CD14-positive monocyte (primary cell): ENCODE measurements around the gene SENP8. TPM values are rescaled to one million over a fixed set of nuclear protein-coding genes. Genes with fewer than 3 reads are reported as not detected.

Source experiments
- DNase-seq, 3 donors: peaks; one replicate each; pipeline ENCODE4 v3.0.0-alpha.2; 2011 to 2022
- H2AFZ ChIP-seq: 2 replicates; pipeline ENCODE4 v1.6.0; 2012; ENCODE audit warnings: mild to moderate bottlenecking, low read depth, low read length, inconsistent platforms; ENCODE audit not compliant: insufficient read depth, poor library complexity, severe bottlenecking
- H3K27ac ChIP-seq, 2 donors: 1 replicate in 1 of 2; 2 replicates in 1 of 2; pipeline ENCODE4 v1.5.1; 2012 to 2013; ENCODE audit warnings: low read length in 2 of 2, control low read depth in 1 of 2, inconsistent platforms in 1 of 2, low read depth in 1 of 2, mild to moderate bottlenecking in 1 of 2
- H3K27me3 ChIP-seq, 2 donors: one replicate each; pipeline versions ENCODE4 v1.6.0 to v1.6.1; 2011 to 2013; ENCODE audit warnings: low read length in 2 of 2; ENCODE audit not compliant: control insufficient read depth in 2 of 2, insufficient read depth in 2 of 2
- H3K36me3 ChIP-seq, 2 donors: replicated peaks in 1 of 2; 1 replicate in 1 of 2; 2 replicates in 1 of 2; pipeline versions ENCODE4 v1.5.1 to v1.6.1; 2012 to 2013; ENCODE audit warnings: low read length in 2 of 2, control low read depth in 1 of 2, inconsistent platforms in 1 of 2, mild to moderate bottlenecking in 1 of 2; ENCODE audit not compliant: insufficient read depth in 2 of 2, control insufficient read depth in 1 of 2
- H3K4me1 ChIP-seq, 2 donors: 1 replicate in 1 of 2; 2 replicates in 1 of 2; pipeline versions ENCODE4 v1.5.1 to v1.6.1; 2012 to 2013; ENCODE audit warnings: low read length in 2 of 2, control low read depth in 1 of 2, inconsistent platforms in 1 of 2, mild to moderate bottlenecking in 1 of 2, moderate library complexity in 1 of 2; ENCODE audit not compliant: insufficient read depth in 2 of 2, control insufficient read depth in 1 of 2
- H3K4me2 ChIP-seq: replicated peaks from 2 replicates; pipeline ENCODE3; 2012; ENCODE audit warnings: low read length, moderate library complexity, mild to moderate bottlenecking; ENCODE audit not compliant: poor library complexity, severe bottlenecking; ENCODE audit errors: extremely low read depth
- H3K4me3 ChIP-seq, 3 experiments: fragments of 200-600 bp in 1 of 3; sonication (generic) in 1 of 3; replicated peaks in 1 of 3; 1 replicate in 2 of 3; 2 replicates in 1 of 3; pipeline ENCODE4 v1.5.1; 2011 to 2013; ENCODE audit warnings: low read length in 3 of 3, mild to moderate bottlenecking in 3 of 3, control low read depth in 2 of 3, low read depth in 2 of 3, inconsistent platforms in 1 of 3, moderate library complexity in 1 of 3
- H3K79me2 ChIP-seq: 2 replicates; pipeline ENCODE4 v1.6.0; 2012; ENCODE audit warnings: mild to moderate bottlenecking, control low read depth, inconsistent platforms, low read length, moderate library complexity; ENCODE audit not compliant: insufficient read depth
- H3K9ac ChIP-seq: 2 replicates; pipeline ENCODE4 v1.6.0; 2017; ENCODE audit warnings: low read length, mild to moderate bottlenecking; ENCODE audit not compliant: insufficient read depth, poor library complexity, severe bottlenecking
- H3K9me3 ChIP-seq, 2 donors: replicated peaks in 1 of 2; 1 replicate in 1 of 2; 2 replicates in 1 of 2; pipeline versions ENCODE4 v1.5.1 to v1.6.1; 2012 to 2013; ENCODE audit warnings: low read length in 2 of 2, control low read depth in 1 of 2; ENCODE audit not compliant: control insufficient read depth in 1 of 2, insufficient read depth in 1 of 2
- H4K20me1 ChIP-seq: 2 replicates; pipeline ENCODE4 v1.6.0; 2012; ENCODE audit warnings: mild to moderate bottlenecking, low read length, control low read depth, moderate library complexity; ENCODE audit not compliant: insufficient read depth
- H3K27ac Mint-ChIP-seq, 7 donors: one replicate each; pipeline ENCODE4 v1.8.0; 2020; ENCODE audit warnings: mild to moderate bottlenecking in 7 of 7, mixed read lengths in 7 of 7, moderate library complexity in 6 of 7, inconsistent platforms in 2 of 7
- H3K27me3 Mint-ChIP-seq, 3 donors: one replicate each; pipeline ENCODE4 v1.8.0; 2021 to 2022; ENCODE audit warnings: low read depth in 3 of 3, mild to moderate bottlenecking in 3 of 3, mixed read lengths in 3 of 3, moderate library complexity in 3 of 3, inconsistent platforms in 1 of 3
- H3K36me3 Mint-ChIP-seq, 2 donors: one replicate each; pipeline ENCODE4 v1.8.0; 2020; ENCODE audit warnings: mixed read lengths in 2 of 2, inconsistent platforms in 1 of 2, mild to moderate bottlenecking in 1 of 2
- H3K4me1 Mint-ChIP-seq: one replicate; pipeline ENCODE4 v1.8.0; 2020; ENCODE audit warnings: mild to moderate bottlenecking, mixed read lengths
- H3K4me3 Mint-ChIP-seq, 2 donors: one replicate each; pipeline ENCODE4 v1.8.0; 2020; ENCODE audit warnings: mild to moderate bottlenecking in 2 of 2, mixed read lengths in 2 of 2, moderate library complexity in 1 of 2
- H3K9me3 Mint-ChIP-seq, 7 donors: one replicate each; pipeline ENCODE4 v1.8.0; 2020 to 2022; ENCODE audit warnings: mixed read lengths in 7 of 7, mild to moderate bottlenecking in 6 of 7, moderate library complexity in 6 of 7, inconsistent platforms in 2 of 7
- WGBS: methylation state at CpG from one replicate; pipeline ENCODE4 v1.1.5; 2013; ENCODE audit warnings: missing lambda C conversion rate; ENCODE audit not compliant: insufficient coverage; 5-methylcytosine and 5-hydroxymethylcytosine counted together
- intact Hi-C, 2 donors: fragments of 100-400 bp; cut with micrococcal nuclease; formaldehyde crosslinking; loops; one replicate each; pipeline versions ENCODE4 v1.15.0 to v1.15.1; 2023
- polyA plus RNA-seq, 3 donors: library from polyadenylated mRNA; depleted of rRNA in 1 of 3; unstranded in 2 of 3; stranded (reverse) in 1 of 3; fragments of 300-500 nt in 2 of 3; fragments of >200 nt in 1 of 3; fragmentation: Illumina TruSeq in 2 of 3; gene quantifications; 1 replicate in 2 of 3; 2 replicates in 1 of 3; pipeline ENCODE4 v1.2.3, GENCODE V29; 2012 to 2021
- TF ChIP-seq, protein P1 (sequence below): fragments of 200-600 bp; IDR thresholded peaks from one replicate; pipeline ENCODE4 v1.8.0; 2022; ENCODE audit warnings: antibody characterized with exemption, mild to moderate bottlenecking

Gene SENP8
- polyA plus RNA-seq, 3 donors, result 0.52 to 1.4 (median 0.79) TPM

DNA sequence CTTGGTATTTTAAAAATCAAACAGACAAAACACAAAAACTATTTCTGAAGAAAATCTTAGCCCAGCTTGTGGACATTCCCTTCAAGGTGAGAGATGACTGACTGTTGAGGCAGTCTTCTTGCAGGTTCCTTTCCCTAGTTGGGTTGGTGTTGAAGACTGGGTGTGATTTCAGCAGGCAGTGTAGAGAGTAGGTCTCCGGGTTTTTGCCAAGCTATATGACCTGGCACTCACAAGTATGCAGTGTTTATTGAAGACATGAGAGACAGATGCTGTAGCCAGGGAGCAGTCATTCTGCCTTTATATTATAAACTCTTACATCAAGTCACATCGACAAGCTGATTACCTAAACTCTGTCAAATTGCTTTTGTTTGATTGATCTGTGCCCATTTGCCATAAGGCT, 17.5 kb downstream of the SENP8 start:
- Mint-ChIP-seq H3K4me1 (no peaks in the 10 kb centered on the region), H3K27ac (no peak overlapping the region), H3K36me3 (no peaks in the 10 kb centered on the region), H3K9me3 (no peaks in the 10 kb centered on the region), H3K4me3 (no peak overlapping the region), H3K27me3 (no peaks in the 10 kb centered on the region)
- Histone ChIP-seq H3K4me1 (no peaks in the 10 kb centered on the region), H2AFZ (no peak overlapping the region), H3K27ac (no peak overlapping the region), H3K9ac (no peak overlapping the region), H3K79me2 (no peaks in the 10 kb centered on the region), H3K9me3 (no peaks in the 10 kb centered on the region), H3K4me3 (no peak overlapping the region), H4K20me1 (no peaks in the 10 kb centered on the region), H3K36me3 (no peaks in the 10 kb centered on the region), H3K4me2 (no peak overlapping the region), H3K27me3 (no peaks in the 10 kb centered on the region)
- TF ChIP-seq, protein P1, sequence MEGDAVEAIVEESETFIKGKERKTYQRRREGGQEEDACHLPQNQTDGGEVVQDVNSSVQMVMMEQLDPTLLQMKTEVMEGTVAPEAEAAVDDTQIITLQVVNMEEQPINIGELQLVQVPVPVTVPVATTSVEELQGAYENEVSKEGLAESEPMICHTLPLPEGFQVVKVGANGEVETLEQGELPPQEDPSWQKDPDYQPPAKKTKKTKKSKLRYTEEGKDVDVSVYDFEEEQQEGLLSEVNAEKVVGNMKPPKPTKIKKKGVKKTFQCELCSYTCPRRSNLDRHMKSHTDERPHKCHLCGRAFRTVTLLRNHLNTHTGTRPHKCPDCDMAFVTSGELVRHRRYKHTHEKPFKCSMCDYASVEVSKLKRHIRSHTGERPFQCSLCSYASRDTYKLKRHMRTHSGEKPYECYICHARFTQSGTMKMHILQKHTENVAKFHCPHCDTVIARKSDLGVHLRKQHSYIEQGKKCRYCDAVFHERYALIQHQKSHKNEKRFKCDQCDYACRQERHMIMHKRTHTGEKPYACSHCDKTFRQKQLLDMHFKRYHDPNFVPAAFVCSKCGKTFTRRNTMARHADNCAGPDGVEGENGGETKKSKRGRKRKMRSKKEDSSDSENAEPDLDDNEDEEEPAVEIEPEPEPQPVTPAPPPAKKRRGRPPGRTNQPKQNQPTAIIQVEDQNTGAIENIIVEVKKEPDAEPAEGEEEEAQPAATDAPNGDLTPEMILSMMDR, result no peak
- DNase-seq, result no peak
- no CpG with 5 or more reads among the region's 2 CpGs for WGBS
- intact Hi-C loops, result no loop called here

DNA sequence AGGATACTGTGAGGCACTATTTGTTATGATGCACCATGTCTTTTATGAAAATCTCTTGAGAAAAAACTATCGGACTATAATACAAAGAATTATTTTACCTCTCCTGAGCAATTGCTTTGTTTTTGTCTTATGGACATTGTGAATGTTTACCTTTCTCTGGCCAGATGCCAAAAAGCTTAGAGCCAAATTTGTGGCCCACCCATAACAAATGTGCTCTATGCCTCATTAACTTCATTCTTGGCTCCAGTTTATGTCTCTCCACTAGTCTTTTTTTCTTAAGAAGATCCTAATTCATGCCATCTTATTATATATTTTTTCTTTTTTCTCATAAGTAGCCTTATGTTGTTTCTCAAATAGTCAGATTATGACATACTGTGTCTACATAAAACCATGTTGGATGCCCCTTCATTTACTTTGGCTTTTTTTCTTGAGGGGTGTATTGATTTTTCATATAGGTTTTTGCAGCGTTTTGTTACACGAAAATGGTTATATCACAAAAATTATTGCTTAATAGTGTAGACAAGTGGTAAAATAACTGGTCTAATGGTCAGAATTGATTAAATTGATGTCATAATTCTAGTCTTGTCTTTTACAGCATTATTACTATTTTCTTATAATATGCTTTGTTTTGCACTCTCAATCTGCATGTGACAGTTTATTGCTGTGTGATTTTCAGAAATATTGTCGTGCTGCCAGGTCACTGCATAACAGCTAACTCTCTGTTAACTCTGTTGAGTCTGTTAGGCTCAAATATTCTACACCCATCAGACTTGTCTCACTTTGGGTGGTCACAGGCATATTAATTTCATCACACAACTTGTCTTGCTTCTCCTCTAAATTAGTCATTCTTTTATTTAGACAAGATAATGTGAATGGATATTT, 18.2 kb downstream of the SENP8 start:
- TF ChIP-seq, protein P1, result no peak

More for the DNA sequence above, 18.2 kb downstream of the SENP8 start:
- H4K20me1 ChIP-seq, result no peaks in the 10 kb centered on the region
- intact Hi-C loops, result no loop called here
- H3K27ac ChIP-seq, result no peak overlapping the region
- no peaks in the 10 kb centered on the region for H3K9me3 ChIP-seq
- no peak overlapping the region for H3K4me2 ChIP-seq
- no peaks in the 10 kb centered on the region for H3K4me1 ChIP-seq
- no peak overlapping the region for H3K27ac Mint-ChIP-seq
- no peak overlapping the region for H3K4me3 ChIP-seq
- no peaks in the 10 kb centered on the region for H3K9me3 Mint-ChIP-seq
- H3K9ac ChIP-seq, result no peak overlapping the region
- no peak for DNase-seq
- WGBS, result no CpG with 5 or more reads among the region's 4 CpGs
- no peaks in the 10 kb centered on the region for H3K27me3 Mint-ChIP-seq
- H2AFZ ChIP-seq, result no peak overlapping the region
- H3K36me3 Mint-ChIP-seq, result no peaks in the 10 kb centered on the region
- H3K27me3 ChIP-seq, result no peaks in the 10 kb centered on the region
- peaks cover 3% of the 10 kb centered on the region for H3K4me1 Mint-ChIP-seq
- no peaks in the 10 kb centered on the region for H3K36me3 ChIP-seq
- no peaks in the 10 kb centered on the region for H3K79me2 ChIP-seq
- H3K4me3 Mint-ChIP-seq, result no peak overlapping the region
